ENCODE data around the gene LSM3. TPM values are rescaled to one million over a fixed set of nuclear protein-coding genes. Genes with fewer than 3 reads are reported as not detected.

LSM3 gene
- total and polyA plus RNA-seq, 9 of the 15 experiments (the other 6 are each of a cell fraction or from before 2014, with no cell fraction given): 33.8 to 203 (median 61.2) TPM

DNA sequence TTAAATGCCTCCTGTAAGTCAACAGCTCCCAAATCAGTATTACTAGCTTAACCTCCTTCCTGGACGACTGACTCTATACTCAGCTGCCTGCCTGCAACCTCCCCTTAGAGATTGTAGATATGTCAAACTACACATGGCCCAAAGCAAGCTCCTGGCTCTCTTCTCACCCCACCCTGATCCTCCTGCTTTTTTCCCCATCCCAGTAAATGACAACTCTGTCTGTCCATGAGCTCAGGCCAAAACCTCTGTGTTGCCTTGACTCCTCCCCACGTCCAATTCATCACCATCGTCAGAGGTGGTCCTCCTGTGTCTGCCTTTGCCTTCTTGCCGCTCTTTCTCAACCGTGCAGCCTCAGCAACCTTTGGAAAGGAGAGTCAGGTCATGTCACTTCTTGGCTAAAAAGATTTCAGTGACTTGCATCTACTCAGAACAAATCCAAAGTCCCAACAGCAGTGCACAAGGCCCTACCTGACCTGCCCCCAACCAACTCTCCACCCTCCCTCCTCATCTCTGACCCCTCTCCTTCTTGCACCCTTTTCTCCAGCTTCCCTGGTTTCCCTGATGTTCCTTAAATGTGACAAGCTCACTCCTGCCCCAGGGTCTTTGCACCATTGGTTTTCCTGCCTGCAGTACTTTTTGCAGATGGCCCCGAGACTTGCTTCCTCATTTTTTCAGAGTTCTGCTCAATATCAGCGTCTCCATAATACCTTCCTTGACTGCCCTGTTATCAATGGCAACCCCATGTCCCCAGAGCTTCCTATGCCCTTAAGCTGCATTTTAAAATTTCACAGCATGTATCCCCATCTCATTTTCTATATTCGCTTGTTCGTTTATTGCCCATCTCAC lies 52.8 kb downstream of the LSM3 start (continued):
- TF ChIP-seq TCF15 (CRISPR knock-in tag; IDR thresholded peaks at IDR 0.05): peak; percentile 55; the same call in 1 of the 2 replicates
- TF ChIP-seq SPI1 (IDR thresholded peaks at IDR 0.05; ENCODE audit: borderline replicate concordance, low read depth, low read length): 0 out of 2 replicates have a peak, but pooled peaks have one; percentile 15
- TF ChIP-seq ERF (CRISPR knock-in tag; IDR thresholded peaks at IDR 0.05): no peak
- TF ChIP-seq FOXJ3 (CRISPR knock-in tag; IDR thresholded peaks at IDR 0.05): no peak; the same call in 1 of the 2 replicates
- no peak for TF ChIP-seq CTBP1 (IDR thresholded peaks at IDR 0.05; ENCODE audit: borderline replicate concordance)
- no peak for TF ChIP-seq STAG1 (CRISPR knock-in tag; IDR thresholded peaks at IDR 0.05; ENCODE audit: borderline replicate concordance)
- peak; percentile 19 for TF ChIP-seq POLR2B (IDR thresholded peaks at IDR 0.05; ENCODE audit: low read depth, partially characterized antibody)
- TF ChIP-seq ZNF124 (CRISPR knock-in tag; IDR thresholded peaks at IDR 0.05): no peak
- no peak for TF ChIP-seq WHSC1 (IDR thresholded peaks at IDR 0.05; ENCODE audit: low read length)
- TF ChIP-seq, protein P1, sequence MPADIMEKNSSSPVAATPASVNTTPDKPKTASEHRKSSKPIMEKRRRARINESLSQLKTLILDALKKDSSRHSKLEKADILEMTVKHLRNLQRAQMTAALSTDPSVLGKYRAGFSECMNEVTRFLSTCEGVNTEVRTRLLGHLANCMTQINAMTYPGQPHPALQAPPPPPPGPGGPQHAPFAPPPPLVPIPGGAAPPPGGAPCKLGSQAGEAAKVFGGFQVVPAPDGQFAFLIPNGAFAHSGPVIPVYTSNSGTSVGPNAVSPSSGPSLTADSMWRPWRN (IDR thresholded peaks at IDR 0.05; ENCODE audit: low read depth): no peak
- TF ChIP-seq NFXL1 (CRISPR knock-in tag; IDR thresholded peaks at IDR 0.05): no peak
- TF ChIP-seq SNRNP70 (optimal IDR thresholded peaks at IDR 0.05; ENCODE audit: low read depth, low read length): no peak
- TF ChIP-seq, protein P2, sequence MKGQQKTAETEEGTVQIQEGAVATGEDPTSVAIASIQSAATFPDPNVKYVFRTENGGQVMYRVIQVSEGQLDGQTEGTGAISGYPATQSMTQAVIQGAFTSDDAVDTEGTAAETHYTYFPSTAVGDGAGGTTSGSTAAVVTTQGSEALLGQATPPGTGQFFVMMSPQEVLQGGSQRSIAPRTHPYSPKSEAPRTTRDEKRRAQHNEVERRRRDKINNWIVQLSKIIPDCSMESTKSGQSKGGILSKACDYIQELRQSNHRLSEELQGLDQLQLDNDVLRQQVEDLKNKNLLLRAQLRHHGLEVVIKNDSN (CRISPR knock-in tag; IDR thresholded peaks at IDR 0.05): no peak
- no peak for TF ChIP-seq CHD1 (IDR thresholded peaks at IDR 0.05; ENCODE audit: low read length)
- TF ChIP-seq NCOA2 (IDR thresholded peaks at IDR 0.05; ENCODE audit: partially characterized antibody in 2 of 2): no peak
- no peak for TF ChIP-seq HCFC1 (IDR thresholded peaks at IDR 0.05; ENCODE audit: low read depth, low read length)
- no peak; the same call in 1 of the 2 replicates for TF ChIP-seq ZNF175 (CRISPR knock-in tag; IDR thresholded peaks at IDR 0.05; ENCODE audit: low read depth)
- TF ChIP-seq CREB1 (IDR thresholded peaks at IDR 0.05): no peak
- no peak for TF ChIP-seq CREB1 (CRISPR knock-in tag; IDR thresholded peaks at IDR 0.05)
- no peak for TF ChIP-seq BRF2 (IDR thresholded peaks at IDR 0.05; ENCODE audit: borderline replicate concordance, insufficient read depth, insufficient read length)
- TF ChIP-seq ZNF639 (CRISPR knock-in tag; conservative IDR thresholded peaks at IDR 0.05 in 1 of 2, IDR thresholded peaks at IDR 0.05 in 1 of 2): peak in 1 of 2 experiments; percentile 50; a peak in 2 of 4 replicates
- TF ChIP-seq CBX1 (IDR thresholded peaks at IDR 0.05; ENCODE audit: low read depth): no peak

Data from K562 (cell line).